NCI-H187 treated with DMSO at 0.1 percent for 48 hours (cell line): ENCODE measurements around the gene TSPAN14.
A peak's percentile ranks its signal among the peaks of the same experiment; 100 is the strongest.
"Not testable (repeated sequence)": the region's sequence is repeated elsewhere in the genome, so short reads cannot be mapped to it uniquely, and the experiment has no call there.

ENCODE experiments used
- DNase-seq: peaks from one replicate; lab custom pipeline; 2025; lab: John Stamatoyannopoulos, UW

Gene TSPAN14

GRCh38 chr10:80543319-80543672, 89.2 kb downstream of the TSPAN14 start:
- not testable (repeated sequence) for DNase-seq

GRCh38 chr10:80544316-80544953, 90.3 kb downstream of the TSPAN14 start:
- DNase-seq: no peak

- no peak for DNase-seq
Observed at GRCh38 chr10:80545258-80545881, 91.3 kb downstream of the TSPAN14 start.

- no peak for DNase-seq
Observed at GRCh38 chr10:80552151-80552646, 98.1 kb downstream of the TSPAN14 start.

- DNase-seq: no peak
Observed at GRCh38 chr10:80553436-80553835, 99.3 kb downstream of the TSPAN14 start.

GRCh38 chr10:80554050-80554449, 99.9 kb downstream of the TSPAN14 start:
- DNase-seq: no peak

- DNase-seq: no peak
Observed at GRCh38 chr10:80555415-80555814, 101.3 kb downstream of the TSPAN14 start.

- no peak for DNase-seq
Observed at GRCh38 chr10:80561950-80562349, 107.8 kb downstream of the TSPAN14 start.

- no peak for DNase-seq
Observed at GRCh38 chr10:80567292-80567691, 113.2 kb downstream of the TSPAN14 start.

GRCh38 chr10:80569131-80569895, 115.2 kb downstream of the TSPAN14 start:
- DNase-seq: no peak

- DNase-seq: no peak
Observed at GRCh38 chr10:80571352-80571751, 117.2 kb downstream of the TSPAN14 start.

- DNase-seq: no peak
Observed at GRCh38 chr10:80579181-80579763, 125.2 kb downstream of the TSPAN14 start.

- DNase-seq: no peak
Observed at GRCh38 chr10:80579849-80580637, 125.9 kb downstream of the TSPAN14 start.

GRCh38 chr10:80580638-80581468, 126.7 kb downstream of the TSPAN14 start:
- DNase-seq: peak; percentile 32

GRCh38 chr10:80581469-80581835, 127.3 kb downstream of the TSPAN14 start:
- DNase-seq: no peak

GRCh38 chr10:80582286-80582960, 128.3 kb downstream of the TSPAN14 start:
- DNase-seq: no peak
